Pulmonary artery endothelial cell (primary cell): Measurements from ENCODE around the gene KAT6B. TPM values are rescaled to one million over a fixed set of nuclear protein-coding genes. Genes with fewer than 3 reads are reported as not detected.

Experiments
- DNase-seq: peaks from one replicate; pipeline ENCODE4 v3.0.0-alpha.2; 2011; ENCODE audit warnings: low read depth, low spot score
- total RNA-seq: library from RNA; depleted of rRNA; stranded (reverse); fragments of >200 nt; gene quantifications from 2 replicates; pipeline ENCODE4 v1.2.3, GENCODE V29; 2014

KAT6B gene
- total RNA-seq, 1 donor from 2014 or later, result 10.0 TPM

- no peak for DNase-seq
Measured at GRCh38 chr10:75010373-75010772, 184.0 kb downstream of the KAT6B start.

- no peak for DNase-seq
Measured at GRCh38 chr10:75011221-75011620, 184.8 kb downstream of the KAT6B start.

- DNase-seq, result no peak
Measured at GRCh38 chr10:75012471-75012870, 186.1 kb downstream of the KAT6B start.

GRCh38 chr10:75013007-75013406 is 186.6 kb downstream of the KAT6B start:
- no peak for DNase-seq

GRCh38 chr10:75013522-75013921 is 187.1 kb downstream of the KAT6B start:
- DNase-seq, result no peak

- DNase-seq, result no peak
Measured at GRCh38 chr10:75014516-75015230, 188.3 kb downstream of the KAT6B start.

- DNase-seq, result no peak
Measured at GRCh38 chr10:75015442-75015841, 189.0 kb downstream of the KAT6B start.

GRCh38 chr10:75016325-75016724 is 189.9 kb downstream of the KAT6B start:
- no peak for DNase-seq

- no peak for DNase-seq
Measured at GRCh38 chr10:75018251-75018650, 191.9 kb downstream of the KAT6B start.

GRCh38 chr10:75018686-75019307 is 192.4 kb downstream of the KAT6B start:
- DNase-seq, result no peak

GRCh38 chr10:75019370-75019769 is 193.0 kb downstream of the KAT6B start:
- no peak for DNase-seq

- DNase-seq, result no peak
Measured at GRCh38 chr10:75020168-75020567, 193.8 kb downstream of the KAT6B start.

- no peak for DNase-seq
Measured at GRCh38 chr10:75021379-75022249, 195.2 kb downstream of the KAT6B start.

GRCh38 chr10:75023074-75023473 is 196.7 kb downstream of the KAT6B start:
- no peak for DNase-seq

GRCh38 chr10:75024971-75025523 is 198.6 kb downstream of the KAT6B start:
- DNase-seq, result no peak

GRCh38 chr10:75028049-75028448 is 201.6 kb downstream of the KAT6B start:
- DNase-seq, result no peak

- no peak for DNase-seq
Measured at GRCh38 chr10:75028748-75029147, 202.3 kb downstream of the KAT6B start.

- DNase-seq, result no peak
Measured at GRCh38 chr10:75029420-75029819, 203.0 kb downstream of the KAT6B start.

- DNase-seq, result no peak
Measured at GRCh38 chr10:75029857-75030256, 203.5 kb downstream of the KAT6B start.

GRCh38 chr10:75030371-75030770 is 204.0 kb downstream of the KAT6B start:
- DNase-seq, result no peak

GRCh38 chr10:75032119-75032518 is 205.7 kb downstream of the KAT6B start:
- DNase-seq, result no peak

GRCh38 chr10:75032813-75033212 is 206.4 kb downstream of the KAT6B start:
- DNase-seq, result no peak
